Right lobe of liver (tissue), 4 donors: ENCODE results near the gene KY.

ENCODE experiments used
- POLR2A ChIP-seq: fragments of 450-650 bp; IDR thresholded peaks from one replicate; pipeline ENCODE4 v1.6.1; 2017; ENCODE audit warnings: antibody characterized with exemption, mild to moderate bottlenecking
- TF ChIP-seq, protein P1 (sequence below), 4 donors: fragments of 200-600 bp in 3 of 4; fragments of 450-650 bp in 1 of 4; IDR thresholded peaks; one replicate each; pipeline versions ENCODE4 v1.5.1 to v1.8.0; 2016 to 2022; ENCODE audit warnings: antibody characterized with exemption in 4 of 4, mild to moderate bottlenecking in 2 of 4
- donor health status: DM: no; HTN: no; CAD: no.
- donor health status: DM: no; HTN: no; CAD: no.
- donor health status: DM: no; HTN: yes; CAD: no.

- TF ChIP-seq, protein P1, sequence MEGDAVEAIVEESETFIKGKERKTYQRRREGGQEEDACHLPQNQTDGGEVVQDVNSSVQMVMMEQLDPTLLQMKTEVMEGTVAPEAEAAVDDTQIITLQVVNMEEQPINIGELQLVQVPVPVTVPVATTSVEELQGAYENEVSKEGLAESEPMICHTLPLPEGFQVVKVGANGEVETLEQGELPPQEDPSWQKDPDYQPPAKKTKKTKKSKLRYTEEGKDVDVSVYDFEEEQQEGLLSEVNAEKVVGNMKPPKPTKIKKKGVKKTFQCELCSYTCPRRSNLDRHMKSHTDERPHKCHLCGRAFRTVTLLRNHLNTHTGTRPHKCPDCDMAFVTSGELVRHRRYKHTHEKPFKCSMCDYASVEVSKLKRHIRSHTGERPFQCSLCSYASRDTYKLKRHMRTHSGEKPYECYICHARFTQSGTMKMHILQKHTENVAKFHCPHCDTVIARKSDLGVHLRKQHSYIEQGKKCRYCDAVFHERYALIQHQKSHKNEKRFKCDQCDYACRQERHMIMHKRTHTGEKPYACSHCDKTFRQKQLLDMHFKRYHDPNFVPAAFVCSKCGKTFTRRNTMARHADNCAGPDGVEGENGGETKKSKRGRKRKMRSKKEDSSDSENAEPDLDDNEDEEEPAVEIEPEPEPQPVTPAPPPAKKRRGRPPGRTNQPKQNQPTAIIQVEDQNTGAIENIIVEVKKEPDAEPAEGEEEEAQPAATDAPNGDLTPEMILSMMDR (IDR thresholded peaks at IDR 0.05), result no peak
- TF ChIP-seq POLR2A, result no peak
Measured at GRCh38 chr3:134651347-134652041, 672 bp upstream of the KY start.
